ENCODE measurements around the gene PTHLH. TPM values are rescaled to one million over a fixed set of nuclear protein-coding genes. Genes with fewer than 3 reads are reported as not detected.

Gene PTHLH
- total and polyA plus RNA-seq, 2 donors: 7.5 to 13.7 TPM

GRCh38 chr12:27946421-27946820 is 26.1 kb downstream of the PTHLH start:
- Histone ChIP-seq H3K27ac (ENCODE audit: low read depth) (no peak overlapping the region), H3K4me1 (ENCODE audit: insufficient read depth) (no peaks in the 10 kb centered on the region), H3K36me3 (ENCODE audit: insufficient read depth) (no peaks in the 10 kb centered on the region), H3K4me3 (ENCODE audit: low read depth, low read length) (no peak overlapping the region)
- no peak for DNase-seq (ENCODE audit: extremely low spot score)
- WGBS: 75% methylated on average over 1 of the region's 1 CpG

GRCh38 chr12:27940756-27941402 is 31.7 kb downstream of the PTHLH start:
- no peak overlapping the region for H3K27ac ChIP-seq (ENCODE audit: low read depth)

GRCh38 chr12:27940245-27940644 is 32.3 kb downstream of the PTHLH start:
- Histone ChIP-seq H3K27ac (ENCODE audit: low read depth) (no peak overlapping the region), H3K36me3 (ENCODE audit: insufficient read depth) (no peaks in the 10 kb centered on the region), H3K4me3 (ENCODE audit: low read depth, low read length) (no peak overlapping the region), H3K4me1 (ENCODE audit: insufficient read depth) (no peaks in the 10 kb centered on the region)
- no peak for DNase-seq (ENCODE audit: extremely low spot score)
- WGBS: 96% methylated on average over 4 of the region's 4 CpGs

More at GRCh38 chr12:27940756-27941402, 31.7 kb downstream of the PTHLH start:
- Histone ChIP-seq H3K36me3 (ENCODE audit: insufficient read depth) (no peaks in the 10 kb centered on the region), H3K4me3 (ENCODE audit: low read depth, low read length) (no peak overlapping the region), H3K4me1 (ENCODE audit: insufficient read depth) (no peaks in the 10 kb centered on the region)
- 48% methylated on average over 4 of the region's 4 CpGs for WGBS
- DNase-seq (ENCODE audit: extremely low spot score): no peak

GRCh38 chr12:27937768-27938167 is 34.8 kb downstream of the PTHLH start:
- no peak for DNase-seq (ENCODE audit: extremely low spot score)
- no peak overlapping the region for H3K27ac ChIP-seq (ENCODE audit: low read depth)
- no peaks in the 10 kb centered on the region for H3K4me1 ChIP-seq (ENCODE audit: insufficient read depth)
- no peaks in the 10 kb centered on the region for H3K36me3 ChIP-seq (ENCODE audit: insufficient read depth)
- 57% methylated on average over 2 of the region's 2 CpGs for WGBS
- H3K4me3 ChIP-seq (ENCODE audit: low read depth, low read length): no peak overlapping the region

- 68% methylated on average over 3 of the region's 3 CpGs for WGBS
- Histone ChIP-seq H3K27ac (ENCODE audit: low read depth) (no peak overlapping the region), H3K4me1 (ENCODE audit: insufficient read depth) (no peaks in the 10 kb centered on the region), H3K4me3 (ENCODE audit: low read depth, low read length) (no peak overlapping the region), H3K36me3 (ENCODE audit: insufficient read depth) (no peaks in the 10 kb centered on the region)
- DNase-seq (ENCODE audit: extremely low spot score): no peak
These were observed 36.3 kb downstream of the PTHLH start for GRCh38 chr12:27936196-27936595.

GRCh38 chr12:27934276-27934675 is 38.3 kb downstream of the PTHLH start:
- no peak overlapping the region for H3K27ac ChIP-seq (ENCODE audit: low read depth)
- H3K4me1 ChIP-seq (ENCODE audit: insufficient read depth): no peaks in the 10 kb centered on the region
- no peak overlapping the region for H3K4me3 ChIP-seq (ENCODE audit: low read depth, low read length)
- WGBS: 92% methylated on average over 1 of the region's 1 CpG
- H3K36me3 ChIP-seq (ENCODE audit: insufficient read depth): no peaks in the 10 kb centered on the region
- DNase-seq (ENCODE audit: extremely low spot score): no peak

GRCh38 chr12:27931390-27931789 is 41.1 kb downstream of the PTHLH start:
- H3K27ac ChIP-seq (ENCODE audit: low read depth): no peak overlapping the region

GRCh38 chr12:27927347-27927746 is 45.2 kb downstream of the PTHLH start:
- no peak for DNase-seq (ENCODE audit: extremely low spot score)
- Histone ChIP-seq H3K36me3 (ENCODE audit: insufficient read depth) (no peaks in the 10 kb centered on the region), H3K4me3 (ENCODE audit: low read depth, low read length) (no peak overlapping the region), H3K4me1 (ENCODE audit: insufficient read depth) (no peaks in the 10 kb centered on the region), H3K27ac (ENCODE audit: low read depth) (no peak overlapping the region)
- 71% methylated on average over 2 of the region's 2 CpGs for WGBS

More at GRCh38 chr12:27931390-27931789, 41.1 kb downstream of the PTHLH start:
- Histone ChIP-seq H3K4me1 (ENCODE audit: insufficient read depth) (no peaks in the 10 kb centered on the region), H3K36me3 (ENCODE audit: insufficient read depth) (no peaks in the 10 kb centered on the region), H3K4me3 (ENCODE audit: low read depth, low read length) (no peak overlapping the region)
- no peak for DNase-seq (ENCODE audit: extremely low spot score)
- WGBS: 89% methylated on average over 1 of the region's 1 CpG

- Histone ChIP-seq H3K36me3 (ENCODE audit: insufficient read depth) (no peaks in the 10 kb centered on the region), H3K4me3 (ENCODE audit: low read depth, low read length) (no peak overlapping the region), H3K4me1 (ENCODE audit: insufficient read depth) (no peaks in the 10 kb centered on the region), H3K27ac (ENCODE audit: low read depth) (no peak overlapping the region)
- WGBS: 63% methylated on average over 2 of the region's 2 CpGs
- DNase-seq (ENCODE audit: extremely low spot score): no peak
These were observed 48.0 kb downstream of the PTHLH start for GRCh38 chr12:27924350-27925135.

GRCh38 chr12:27922531-27923139 is 49.9 kb downstream of the PTHLH start:
- no peak overlapping the region for H3K4me3 ChIP-seq (ENCODE audit: low read depth, low read length)
- no peaks in the 10 kb centered on the region for H3K36me3 ChIP-seq (ENCODE audit: insufficient read depth)
- H3K27ac ChIP-seq (ENCODE audit: low read depth): no peak overlapping the region
- H3K4me1 ChIP-seq (ENCODE audit: insufficient read depth): no peaks in the 10 kb centered on the region
- no peak for DNase-seq (ENCODE audit: extremely low spot score)
- 52% methylated on average over 1 of the region's 1 CpG for WGBS

- Histone ChIP-seq H3K27ac (ENCODE audit: low read depth) (no peak overlapping the region), H3K4me1 (ENCODE audit: insufficient read depth) (no peaks in the 10 kb centered on the region), H3K36me3 (ENCODE audit: insufficient read depth) (no peaks in the 10 kb centered on the region), H3K4me3 (ENCODE audit: low read depth, low read length) (no peak overlapping the region)
- no peak for DNase-seq (ENCODE audit: extremely low spot score)
- WGBS: 62% methylated on average over 7 of the region's 7 CpGs
These were observed 52.8 kb downstream of the PTHLH start for GRCh38 chr12:27919671-27920235.

GRCh38 chr12:27915536-27915935 is 57.0 kb downstream of the PTHLH start:
- H3K27ac ChIP-seq (ENCODE audit: low read depth): no peak overlapping the region
- 91% methylated on average over 1 of the region's 1 CpG for WGBS

GRCh38 chr12:27915021-27915420 is 57.5 kb downstream of the PTHLH start:
- no peak overlapping the region for H3K4me3 ChIP-seq (ENCODE audit: low read depth, low read length)
- H3K4me1 ChIP-seq (ENCODE audit: insufficient read depth): no peaks in the 10 kb centered on the region
- 56% methylated on average over 3 of the region's 3 CpGs for WGBS
- no peak overlapping the region for H3K27ac ChIP-seq (ENCODE audit: low read depth)
- no peaks in the 10 kb centered on the region for H3K36me3 ChIP-seq (ENCODE audit: insufficient read depth)
- no peak for DNase-seq (ENCODE audit: extremely low spot score)

More at GRCh38 chr12:27915536-27915935, 57.0 kb downstream of the PTHLH start:
- no peak for DNase-seq (ENCODE audit: extremely low spot score)
- Histone ChIP-seq H3K36me3 (ENCODE audit: insufficient read depth) (no peaks in the 10 kb centered on the region), H3K4me3 (ENCODE audit: low read depth, low read length) (no peak overlapping the region), H3K4me1 (ENCODE audit: insufficient read depth) (no peaks in the 10 kb centered on the region)

Data from urinary bladder (tissue), 4 donors.